ENCODE results near the gene CYP1B1. TPM values are rescaled to one million over a fixed set of nuclear protein-coding genes. Genes with fewer than 3 reads are reported as not detected.

CYP1B1 gene
- total RNA-seq, 1 experiment from 2014 or later = 1.3 TPM

DNA sequence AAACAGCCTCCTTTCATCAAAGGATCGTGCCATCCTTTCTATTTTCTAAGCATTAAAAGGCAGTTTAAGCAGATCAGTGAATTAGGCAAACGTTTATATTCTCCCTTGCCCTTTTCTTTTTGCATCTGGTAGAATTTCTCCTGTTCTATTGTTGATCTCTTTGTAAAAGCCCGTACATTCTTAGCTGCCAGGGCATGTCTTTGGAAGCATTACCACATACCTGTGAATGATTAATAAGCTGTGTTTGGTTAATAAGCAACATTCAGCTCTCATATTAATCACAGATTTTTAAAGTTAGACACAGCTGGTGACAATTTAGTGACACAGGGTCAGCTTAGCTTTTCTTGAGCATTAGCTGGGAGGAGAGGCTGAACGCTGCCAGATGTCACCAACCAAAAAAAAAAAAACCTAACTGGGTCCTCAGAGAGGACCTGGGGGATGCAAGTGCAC lies 33.8 kb upstream of the CYP1B1 start:
- POLR2A ChIA-PET = interaction anchor here (0.6 to 1.5 kb wide), 3 partner anchors 12 to 33 kb away, joined by 3 to 17 read pairs (median 3); partner anchors contain the start of gene CYP1B1
- peak overlapping the region; percentile 20 for H3K27ac Mint-ChIP-seq (ENCODE audit: unreplicated experiment)
- intact Hi-C loops (cut with micrococcal nuclease; ENCODE audit: unreplicated experiment) = loop anchor here (1.0 to 10.0 kb wide), 3 partner anchors 13 to 215 kb away; partner anchors contain the start of gene RMDN2
- no peaks in the 10 kb centered on the region for H3K9me3 ChIP-seq
- no peak overlapping the region for H3K4me3 Mint-ChIP-seq (ENCODE audit: unreplicated experiment)
- no peaks in the 10 kb centered on the region for H3K36me3 Mint-ChIP-seq (ENCODE audit: insufficient read depth, unreplicated experiment)
- H3K36me3 ChIP-seq (ENCODE audit: control insufficient read depth, insufficient read depth, low read length) = no peaks in the 10 kb centered on the region
- H3K4me1 ChIP-seq = peaks cover 22% of the 10 kb centered on the region
- H3K4me3 ChIP-seq (ENCODE audit: low read depth, low read length) = no peak overlapping the region
- no peaks in the 10 kb centered on the region for H3K27me3 Mint-ChIP-seq (ENCODE audit: insufficient read depth, unreplicated experiment)
- TF ChIP-seq, protein P1, sequence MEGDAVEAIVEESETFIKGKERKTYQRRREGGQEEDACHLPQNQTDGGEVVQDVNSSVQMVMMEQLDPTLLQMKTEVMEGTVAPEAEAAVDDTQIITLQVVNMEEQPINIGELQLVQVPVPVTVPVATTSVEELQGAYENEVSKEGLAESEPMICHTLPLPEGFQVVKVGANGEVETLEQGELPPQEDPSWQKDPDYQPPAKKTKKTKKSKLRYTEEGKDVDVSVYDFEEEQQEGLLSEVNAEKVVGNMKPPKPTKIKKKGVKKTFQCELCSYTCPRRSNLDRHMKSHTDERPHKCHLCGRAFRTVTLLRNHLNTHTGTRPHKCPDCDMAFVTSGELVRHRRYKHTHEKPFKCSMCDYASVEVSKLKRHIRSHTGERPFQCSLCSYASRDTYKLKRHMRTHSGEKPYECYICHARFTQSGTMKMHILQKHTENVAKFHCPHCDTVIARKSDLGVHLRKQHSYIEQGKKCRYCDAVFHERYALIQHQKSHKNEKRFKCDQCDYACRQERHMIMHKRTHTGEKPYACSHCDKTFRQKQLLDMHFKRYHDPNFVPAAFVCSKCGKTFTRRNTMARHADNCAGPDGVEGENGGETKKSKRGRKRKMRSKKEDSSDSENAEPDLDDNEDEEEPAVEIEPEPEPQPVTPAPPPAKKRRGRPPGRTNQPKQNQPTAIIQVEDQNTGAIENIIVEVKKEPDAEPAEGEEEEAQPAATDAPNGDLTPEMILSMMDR (IDR thresholded peaks at IDR 0.05; ENCODE audit: insufficient read depth in 1 of 2, low read depth in 1 of 2, low read length in 1 of 2, severe bottlenecking in 1 of 2, unreplicated experiment in 1 of 2) = no peak
- no peaks in the 10 kb centered on the region for H3K27me3 ChIP-seq (replicated peaks; ENCODE audit: control insufficient read depth, insufficient read depth, low read length)
- BruUV-seq (replicated peaks) = no TSS peak
- H3K4me1 Mint-ChIP-seq (ENCODE audit: low read depth, unreplicated experiment) = peaks cover 8% of the 10 kb centered on the region
- no peak for DNase-seq
- peaks cover 6% of the 10 kb centered on the region for H3K9me3 Mint-ChIP-seq (ENCODE audit: unreplicated experiment)
- CTCF ChIA-PET = interaction anchor here (0.6 to 2.7 kb wide), 10 partner anchors 11 to 398 kb away, joined by 3 to 16 read pairs (median 4); partner anchors contain the start of gene CYP1B1

DNA sequence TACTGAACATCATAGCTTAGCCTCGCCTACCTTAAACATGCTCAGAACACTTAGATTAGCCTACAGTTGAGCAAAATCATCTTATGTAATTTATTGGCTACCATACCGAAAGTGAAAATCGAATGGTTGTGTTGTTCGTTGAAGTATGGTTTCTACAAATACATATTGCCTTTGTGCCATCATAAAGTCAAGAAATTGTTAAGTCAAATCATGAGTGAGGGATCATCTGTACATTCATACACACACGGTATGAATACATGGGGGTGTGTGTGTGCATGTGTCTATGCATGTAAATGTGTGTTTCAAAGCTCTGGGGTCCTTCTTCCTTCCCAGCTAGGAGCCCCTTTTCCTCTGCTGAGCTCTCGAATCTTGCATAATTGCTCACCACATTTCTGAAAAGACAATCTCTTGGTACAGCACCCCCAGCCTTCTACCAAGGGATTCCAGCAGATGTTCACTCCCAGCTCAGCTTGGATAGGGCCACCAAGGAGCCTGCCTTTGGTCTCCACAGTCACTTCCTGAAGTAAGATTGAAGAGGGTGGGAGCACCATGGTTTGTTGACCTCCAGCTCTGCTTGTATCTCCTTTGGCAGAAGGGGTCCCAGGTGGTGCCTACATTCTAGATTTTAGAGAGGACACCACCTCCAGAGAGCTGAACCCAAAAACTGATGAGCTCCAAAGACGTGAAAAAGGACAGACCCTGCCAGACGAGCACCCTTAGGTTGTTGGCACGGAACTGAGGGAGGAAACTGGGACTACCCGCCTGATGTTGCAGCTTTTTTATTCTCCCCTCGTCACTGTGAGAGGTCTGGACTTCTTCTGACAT lies 33.2 kb upstream of the CYP1B1 start:
- Histone ChIP-seq H3K4me3 (ENCODE audit: low read depth, low read length) (no peak overlapping the region), H3K4me1 (peaks cover 22% of the 10 kb centered on the region), H3K27me3 (replicated peaks; ENCODE audit: control insufficient read depth, insufficient read depth, low read length) (no peaks in the 10 kb centered on the region), H3K36me3 (ENCODE audit: control insufficient read depth, insufficient read depth, low read length) (no peaks in the 10 kb centered on the region), H3K9me3 (no peaks in the 10 kb centered on the region)
- CTCF ChIA-PET = interaction anchor here (0.6 to 2.7 kb wide), 10 partner anchors 12 to 399 kb away, joined by 3 to 16 read pairs (median 4); partner anchors contain the start of gene CYP1B1
- peak overlapping the region; percentile 20 for H3K27ac Mint-ChIP-seq (ENCODE audit: unreplicated experiment)
- TF ChIP-seq, protein P1 (IDR thresholded peaks at IDR 0.05; ENCODE audit: insufficient read depth in 1 of 2, low read depth in 1 of 2, low read length in 1 of 2, severe bottlenecking in 1 of 2, unreplicated experiment in 1 of 2) = no peak
- H3K36me3 Mint-ChIP-seq (ENCODE audit: insufficient read depth, unreplicated experiment) = no peaks in the 10 kb centered on the region
- no peak overlapping the region for H3K4me3 Mint-ChIP-seq (ENCODE audit: unreplicated experiment)
- peaks cover 8% of the 10 kb centered on the region for H3K4me1 Mint-ChIP-seq (ENCODE audit: low read depth, unreplicated experiment)
- no peak for DNase-seq
- POLR2A ChIA-PET = interaction anchor here (0.6 to 1.5 kb wide), 2 partner anchors 11 to 13 kb away, joined by 3 to 17 read pairs; no protein-coding TSS in a partner anchor
- intact Hi-C loops (cut with micrococcal nuclease; ENCODE audit: unreplicated experiment) = loop anchor here (1.0 kb wide), 1 partner anchor 13 kb away; no protein-coding TSS in a partner anchor
- H3K9me3 Mint-ChIP-seq (ENCODE audit: unreplicated experiment) = peaks cover 6% of the 10 kb centered on the region
- BruUV-seq (replicated peaks) = no TSS peak
- H3K27me3 Mint-ChIP-seq (ENCODE audit: insufficient read depth, unreplicated experiment) = no peaks in the 10 kb centered on the region

DNA sequence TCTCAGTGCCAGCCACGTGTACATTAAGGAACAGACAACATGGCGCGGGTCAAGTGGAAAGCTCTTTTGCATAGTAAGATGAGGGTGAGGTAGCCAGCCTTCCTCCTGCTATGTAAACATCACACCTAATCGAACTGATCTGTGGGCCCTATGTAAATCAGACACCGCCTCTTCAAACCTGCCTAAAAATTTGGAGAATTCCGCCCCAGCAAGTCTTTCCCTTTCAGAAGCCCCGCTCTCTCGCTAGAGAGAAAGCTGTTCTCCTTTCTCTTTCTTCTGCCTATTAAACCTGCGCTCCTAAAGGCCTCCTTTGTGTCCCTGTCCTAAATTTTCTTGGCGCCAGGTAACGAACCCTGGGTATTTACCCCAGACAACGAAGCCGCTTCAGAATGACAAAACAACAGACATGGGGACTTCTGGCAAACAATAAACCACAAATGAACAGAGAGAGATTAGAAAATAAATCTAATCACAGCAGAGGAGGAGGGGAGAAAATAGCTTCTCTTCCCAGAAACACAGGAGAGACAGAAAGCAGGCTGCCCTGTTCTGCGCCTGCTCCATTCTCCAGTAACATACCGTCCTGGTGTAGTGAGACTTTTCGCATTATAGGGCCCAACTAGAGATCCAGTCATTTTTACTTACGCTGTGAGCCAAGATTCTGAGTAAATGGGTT lies 31.9 kb upstream of the CYP1B1 start:
- ChIA-PET CTCF (interaction anchor here (2.7 kb wide), 1 partner anchor 31 kb away, joined by 16 read pairs; the partner anchor contains the start of gene CYP1B1), POLR2A (interaction anchor here (0.6 kb wide), 1 partner anchor 13 kb away, joined by 3 read pairs; no protein-coding TSS in a partner anchor)
- intact Hi-C loops (cut with micrococcal nuclease; ENCODE audit: unreplicated experiment) = no loop called here
- Histone ChIP-seq H3K4me3 (ENCODE audit: low read depth, low read length) (no peak overlapping the region), H3K9me3 (no peaks in the 10 kb centered on the region), H3K4me1 (peaks cover 22% of the 10 kb centered on the region), H3K36me3 (ENCODE audit: control insufficient read depth, insufficient read depth, low read length) (no peaks in the 10 kb centered on the region), H3K27me3 (replicated peaks; ENCODE audit: control insufficient read depth, insufficient read depth, low read length) (no peaks in the 10 kb centered on the region)
- no peak for DNase-seq
- Mint-ChIP-seq H3K27me3 (ENCODE audit: insufficient read depth, unreplicated experiment) (no peaks in the 10 kb centered on the region), H3K27ac (ENCODE audit: unreplicated experiment) (no peak overlapping the region), H3K9me3 (ENCODE audit: unreplicated experiment) (peaks cover 6% of the 10 kb centered on the region), H3K36me3 (ENCODE audit: insufficient read depth, unreplicated experiment) (no peaks in the 10 kb centered on the region), H3K4me1 (ENCODE audit: low read depth, unreplicated experiment) (peaks cover 8% of the 10 kb centered on the region), H3K4me3 (ENCODE audit: unreplicated experiment) (no peak overlapping the region)
- TF ChIP-seq, protein P1 (IDR thresholded peaks at IDR 0.05; ENCODE audit: insufficient read depth in 1 of 2, low read depth in 1 of 2, low read length in 1 of 2, severe bottlenecking in 1 of 2, unreplicated experiment in 1 of 2) = no peak
- no TSS peak for BruUV-seq (replicated peaks)
